ENCODE measurements around the gene MRPL14. TPM values are rescaled to one million over a fixed set of nuclear protein-coding genes. Genes with fewer than 3 reads are reported as not detected.

MRPL14 gene
- total RNA-seq, 1 donor from 2014 or later = 46.9 TPM

- DNase-seq (ENCODE audit: low spot score in 2 of 2, unreplicated experiment in 2 of 2) = no peak
- no peaks in the 10 kb centered on the region for H3K9me3 Mint-ChIP-seq
- H3K36me3 Mint-ChIP-seq = no peaks in the 10 kb centered on the region
- H3K4me1 Mint-ChIP-seq = peaks cover 64% of the 10 kb centered on the region
- H3K27ac Mint-ChIP-seq = peak overlapping the region; percentile 53
- no peak overlapping the region for H3K4me3 Mint-ChIP-seq
- TF ChIP-seq, protein P1, sequence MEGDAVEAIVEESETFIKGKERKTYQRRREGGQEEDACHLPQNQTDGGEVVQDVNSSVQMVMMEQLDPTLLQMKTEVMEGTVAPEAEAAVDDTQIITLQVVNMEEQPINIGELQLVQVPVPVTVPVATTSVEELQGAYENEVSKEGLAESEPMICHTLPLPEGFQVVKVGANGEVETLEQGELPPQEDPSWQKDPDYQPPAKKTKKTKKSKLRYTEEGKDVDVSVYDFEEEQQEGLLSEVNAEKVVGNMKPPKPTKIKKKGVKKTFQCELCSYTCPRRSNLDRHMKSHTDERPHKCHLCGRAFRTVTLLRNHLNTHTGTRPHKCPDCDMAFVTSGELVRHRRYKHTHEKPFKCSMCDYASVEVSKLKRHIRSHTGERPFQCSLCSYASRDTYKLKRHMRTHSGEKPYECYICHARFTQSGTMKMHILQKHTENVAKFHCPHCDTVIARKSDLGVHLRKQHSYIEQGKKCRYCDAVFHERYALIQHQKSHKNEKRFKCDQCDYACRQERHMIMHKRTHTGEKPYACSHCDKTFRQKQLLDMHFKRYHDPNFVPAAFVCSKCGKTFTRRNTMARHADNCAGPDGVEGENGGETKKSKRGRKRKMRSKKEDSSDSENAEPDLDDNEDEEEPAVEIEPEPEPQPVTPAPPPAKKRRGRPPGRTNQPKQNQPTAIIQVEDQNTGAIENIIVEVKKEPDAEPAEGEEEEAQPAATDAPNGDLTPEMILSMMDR (IDR thresholded peaks at IDR 0.05; ENCODE audit: unreplicated experiment) = no peak
- peaks cover 3% of the 10 kb centered on the region for H3K27me3 Mint-ChIP-seq (ENCODE audit: low read depth)
These were observed 51.5 kb downstream of the MRPL14 start for GRCh38 chr6:44075647-44076355.

DNA sequence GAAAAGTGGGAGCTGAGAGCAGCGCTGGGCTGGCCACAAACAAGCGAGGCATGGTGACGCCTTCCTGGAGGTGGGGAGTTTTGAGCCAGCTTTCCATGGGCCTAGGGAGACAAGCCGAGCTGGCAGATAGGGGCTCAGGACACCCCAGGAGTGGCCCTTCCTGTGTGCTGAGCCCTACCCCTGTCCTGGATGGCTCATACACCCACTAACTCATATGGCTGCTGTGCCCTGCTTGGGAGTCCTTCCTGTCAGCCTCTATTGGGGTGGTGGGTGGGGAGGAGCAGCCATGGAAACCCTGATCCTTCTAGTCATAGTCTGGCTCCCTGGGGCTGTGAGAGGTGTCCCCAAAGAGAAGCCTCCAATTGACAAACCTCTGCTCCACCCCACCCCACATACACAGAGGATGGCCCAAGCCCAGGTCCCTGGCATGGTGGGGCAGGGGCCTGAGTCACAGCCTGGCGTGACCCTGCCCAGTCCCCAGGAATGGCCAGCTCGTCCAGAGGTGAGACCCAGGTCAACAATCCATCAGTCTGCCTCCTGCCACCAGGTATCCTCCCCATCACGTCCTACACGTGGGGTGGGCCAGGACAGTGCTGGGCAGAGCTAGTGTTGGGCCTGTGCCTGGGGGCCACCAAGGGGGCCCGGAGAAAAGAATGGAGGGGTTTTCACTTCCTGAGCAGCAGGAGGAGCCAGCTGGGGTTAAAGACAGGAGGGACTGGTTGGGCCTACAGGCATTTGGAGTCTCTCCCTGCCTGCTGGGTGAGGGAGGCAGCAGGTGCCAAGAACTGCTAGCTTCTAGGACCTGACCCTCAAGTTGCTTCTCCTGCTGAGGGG is 52.2 kb downstream of the MRPL14 start:
- Mint-ChIP-seq H3K36me3 (no peaks in the 10 kb centered on the region), H3K4me1 (peaks cover 66% of the 10 kb centered on the region), H3K27me3 (ENCODE audit: low read depth) (peaks cover 3% of the 10 kb centered on the region), H3K9me3 (no peaks in the 10 kb centered on the region), H3K4me3 (peak overlapping the region; percentile 55), H3K27ac (peak overlapping the region; percentile 76)
- no peak for DNase-seq (ENCODE audit: low spot score in 2 of 2, unreplicated experiment in 2 of 2)
- TF ChIP-seq, protein P1 (IDR thresholded peaks at IDR 0.05; ENCODE audit: unreplicated experiment) = peak; percentile 36

GRCh38 chr6:44074439-44074812 is 52.8 kb downstream of the MRPL14 start:
- H3K27ac Mint-ChIP-seq = peak overlapping the region; percentile 76
- TF ChIP-seq, protein P1 (IDR thresholded peaks at IDR 0.05; ENCODE audit: unreplicated experiment) = peak; percentile 94
- H3K27me3 Mint-ChIP-seq (ENCODE audit: low read depth) = peaks cover 3% of the 10 kb centered on the region
- peaks cover 66% of the 10 kb centered on the region for H3K4me1 Mint-ChIP-seq
- DNase-seq (ENCODE audit: low spot score in 2 of 2, unreplicated experiment in 2 of 2) = peak; percentile 54 to 81
- H3K36me3 Mint-ChIP-seq = no peaks in the 10 kb centered on the region
- peak overlapping the region; percentile 55 for H3K4me3 Mint-ChIP-seq
- no peaks in the 10 kb centered on the region for H3K9me3 Mint-ChIP-seq

GRCh38 chr6:44073612-44074438 is 53.4 kb downstream of the MRPL14 start:
- peak in 1 of 2 experiments; percentile 49 for DNase-seq (ENCODE audit: low spot score in 2 of 2, unreplicated experiment in 2 of 2)

More at GRCh38 chr6:44073612-44074438, 53.4 kb downstream of the MRPL14 start:
- peaks cover 3% of the 10 kb centered on the region for H3K27me3 Mint-ChIP-seq (ENCODE audit: low read depth)
- H3K36me3 Mint-ChIP-seq = no peaks in the 10 kb centered on the region
- TF ChIP-seq, protein P1 (IDR thresholded peaks at IDR 0.05; ENCODE audit: unreplicated experiment) = no peak
- H3K27ac Mint-ChIP-seq = peak overlapping the region; percentile 76
- H3K4me3 Mint-ChIP-seq = peak overlapping the region; percentile 55
- H3K9me3 Mint-ChIP-seq = no peaks in the 10 kb centered on the region
- peaks cover 62% of the 10 kb centered on the region for H3K4me1 Mint-ChIP-seq

Data from mesothelial cell of epicardium (in vitro differentiated cells).